ENCODE results near the gene BLNK.

DNA sequence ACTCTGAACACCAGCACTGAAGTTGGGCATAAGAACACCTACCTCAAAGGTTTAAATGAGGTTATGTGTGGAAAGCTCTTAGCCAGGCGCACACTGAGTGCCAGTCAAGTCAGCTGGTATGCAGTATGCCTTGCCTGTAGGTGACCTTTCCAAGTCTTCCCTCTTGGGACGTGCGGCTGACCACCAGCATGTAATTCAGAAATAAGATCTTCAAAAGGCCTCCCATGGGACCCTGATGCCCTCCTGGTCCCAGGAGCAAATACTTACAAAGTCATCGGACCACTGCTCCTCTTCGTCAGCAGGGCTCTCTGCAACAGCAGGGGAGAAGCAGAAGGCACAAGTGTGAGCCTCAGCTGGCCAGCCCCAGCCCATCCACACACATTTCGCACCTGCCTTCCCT lies 40.8 kb downstream of the BLNK start:
- TF ChIP-seq, protein P1, sequence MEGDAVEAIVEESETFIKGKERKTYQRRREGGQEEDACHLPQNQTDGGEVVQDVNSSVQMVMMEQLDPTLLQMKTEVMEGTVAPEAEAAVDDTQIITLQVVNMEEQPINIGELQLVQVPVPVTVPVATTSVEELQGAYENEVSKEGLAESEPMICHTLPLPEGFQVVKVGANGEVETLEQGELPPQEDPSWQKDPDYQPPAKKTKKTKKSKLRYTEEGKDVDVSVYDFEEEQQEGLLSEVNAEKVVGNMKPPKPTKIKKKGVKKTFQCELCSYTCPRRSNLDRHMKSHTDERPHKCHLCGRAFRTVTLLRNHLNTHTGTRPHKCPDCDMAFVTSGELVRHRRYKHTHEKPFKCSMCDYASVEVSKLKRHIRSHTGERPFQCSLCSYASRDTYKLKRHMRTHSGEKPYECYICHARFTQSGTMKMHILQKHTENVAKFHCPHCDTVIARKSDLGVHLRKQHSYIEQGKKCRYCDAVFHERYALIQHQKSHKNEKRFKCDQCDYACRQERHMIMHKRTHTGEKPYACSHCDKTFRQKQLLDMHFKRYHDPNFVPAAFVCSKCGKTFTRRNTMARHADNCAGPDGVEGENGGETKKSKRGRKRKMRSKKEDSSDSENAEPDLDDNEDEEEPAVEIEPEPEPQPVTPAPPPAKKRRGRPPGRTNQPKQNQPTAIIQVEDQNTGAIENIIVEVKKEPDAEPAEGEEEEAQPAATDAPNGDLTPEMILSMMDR (IDR thresholded peaks at IDR 0.05) = no peak
- TF ChIP-seq POLR2A (IDR thresholded peaks at IDR 0.05) = no peak
